Sigmoid colon (tissue), 4 donors: Measurements from ENCODE around the gene EID3.

Experiments used
- POLR2A ChIP-seq, 2 donors: fragments of 450-650 bp; IDR thresholded peaks; one replicate each; pipeline ENCODE4 v1.6.1; 2016; ENCODE audit warnings: antibody characterized with exemption in 2 of 2, mild to moderate bottlenecking in 2 of 2, moderate library complexity in 2 of 2
- POLR2AphosphoS5 ChIP-seq, 4 donors: sonication (generic); formaldehyde crosslinking; IDR thresholded peaks; one replicate each; pipeline ENCODE4 v1.6.1; 2017; ENCODE audit warnings: antibody characterized with exemption in 4 of 4
- TF ChIP-seq, protein P1 (sequence below), 4 experiments: fragments of 450-650 bp in 3 of 4; fragments of 200-600 bp in 1 of 4; IDR thresholded peaks; one replicate each; pipeline ENCODE4 v1.5.1; 2016 to 2019; ENCODE audit warnings: antibody characterized with exemption in 4 of 4, mild to moderate bottlenecking in 3 of 4, moderate library complexity in 2 of 4

DNA sequence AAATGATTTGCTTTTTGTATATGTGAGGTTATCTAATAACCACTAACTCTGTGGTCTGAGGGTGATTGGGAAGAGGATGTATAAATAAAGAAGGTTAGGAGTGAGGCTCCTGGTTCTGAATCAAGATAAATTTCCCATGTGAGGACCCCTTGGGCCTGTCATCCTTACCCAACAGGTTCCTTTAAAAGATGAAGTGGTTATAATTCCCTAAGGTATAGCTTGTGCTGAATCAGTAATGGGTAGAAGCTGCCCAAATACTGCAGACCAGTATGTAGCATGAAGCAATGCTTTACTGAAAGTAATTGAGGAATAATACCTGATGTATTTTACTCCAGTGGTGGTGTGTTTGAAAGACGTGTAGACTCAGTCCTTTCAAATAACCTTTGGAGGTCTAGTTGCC, 8.7 kb downstream of the EID3 start:
- TF ChIP-seq POLR2AphosphoS5 (IDR thresholded peaks at IDR 0.05) (no peak), POLR2A (IDR thresholded peaks at IDR 0.05) (no peak)
- TF ChIP-seq, protein P1, sequence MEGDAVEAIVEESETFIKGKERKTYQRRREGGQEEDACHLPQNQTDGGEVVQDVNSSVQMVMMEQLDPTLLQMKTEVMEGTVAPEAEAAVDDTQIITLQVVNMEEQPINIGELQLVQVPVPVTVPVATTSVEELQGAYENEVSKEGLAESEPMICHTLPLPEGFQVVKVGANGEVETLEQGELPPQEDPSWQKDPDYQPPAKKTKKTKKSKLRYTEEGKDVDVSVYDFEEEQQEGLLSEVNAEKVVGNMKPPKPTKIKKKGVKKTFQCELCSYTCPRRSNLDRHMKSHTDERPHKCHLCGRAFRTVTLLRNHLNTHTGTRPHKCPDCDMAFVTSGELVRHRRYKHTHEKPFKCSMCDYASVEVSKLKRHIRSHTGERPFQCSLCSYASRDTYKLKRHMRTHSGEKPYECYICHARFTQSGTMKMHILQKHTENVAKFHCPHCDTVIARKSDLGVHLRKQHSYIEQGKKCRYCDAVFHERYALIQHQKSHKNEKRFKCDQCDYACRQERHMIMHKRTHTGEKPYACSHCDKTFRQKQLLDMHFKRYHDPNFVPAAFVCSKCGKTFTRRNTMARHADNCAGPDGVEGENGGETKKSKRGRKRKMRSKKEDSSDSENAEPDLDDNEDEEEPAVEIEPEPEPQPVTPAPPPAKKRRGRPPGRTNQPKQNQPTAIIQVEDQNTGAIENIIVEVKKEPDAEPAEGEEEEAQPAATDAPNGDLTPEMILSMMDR (IDR thresholded peaks at IDR 0.05): no peak
